D721Med (cell line): ENCODE results near the gene CRELD1.

ENCODE experiments used
- DNase-seq: peaks from one replicate; pipeline ENCODE4 v3.0.0; 2011; ENCODE audit warnings: low spot score; ENCODE audit not compliant: insufficient read length
- FAIRE-seq: peaks from 2 replicates; lab custom pipeline; 2011; peaks lifted over from hg19 to GRCh38; lab: Jason Lieb, UNC
- TF ChIP-seq, protein P1 (sequence below): IDR thresholded peaks from 2 replicates; pipeline ENCODE4 v1.5.1; 2012; ENCODE audit warnings: mild to moderate bottlenecking, control low read depth; ENCODE audit not compliant: insufficient read depth; ENCODE audit errors: missing control alignments

Gene CRELD1

DNA sequence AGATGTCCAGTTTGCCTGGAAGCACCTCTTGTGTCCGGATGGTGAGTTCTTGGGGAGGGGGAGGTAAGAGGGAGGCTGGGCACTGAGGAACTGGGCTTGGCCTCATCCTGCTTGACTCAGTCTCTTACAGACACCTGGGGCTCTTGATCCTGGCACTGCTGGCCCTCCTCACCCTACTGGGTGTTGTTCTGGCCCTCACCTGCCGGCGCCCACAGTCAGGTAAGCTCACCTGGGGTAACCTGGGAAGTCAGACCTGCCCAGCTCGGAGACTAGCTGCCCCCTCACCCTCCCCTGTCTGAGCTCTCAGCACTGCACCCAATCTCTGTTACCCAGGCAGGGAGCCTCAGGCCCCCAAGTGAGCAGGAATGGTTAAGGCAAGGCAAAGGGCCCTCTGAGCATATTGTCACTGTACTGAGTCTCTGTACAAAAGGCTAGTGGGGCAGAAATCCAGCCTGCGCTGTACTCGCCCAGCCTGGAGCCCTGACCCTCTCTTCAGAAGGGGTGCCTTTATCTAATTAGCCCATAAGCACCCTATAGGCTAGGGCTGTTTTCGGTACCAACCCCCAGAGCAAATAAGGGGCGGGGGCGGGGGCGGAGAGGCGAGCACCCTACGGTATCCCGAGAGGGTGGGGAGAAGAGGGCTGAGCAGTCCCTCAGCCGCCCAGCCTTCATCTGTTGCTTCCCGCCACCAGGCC, 18.9 kb upstream of the CRELD1 start:
- FAIRE-seq (no peak), DNase-seq (no peak)
- TF ChIP-seq, protein P1, sequence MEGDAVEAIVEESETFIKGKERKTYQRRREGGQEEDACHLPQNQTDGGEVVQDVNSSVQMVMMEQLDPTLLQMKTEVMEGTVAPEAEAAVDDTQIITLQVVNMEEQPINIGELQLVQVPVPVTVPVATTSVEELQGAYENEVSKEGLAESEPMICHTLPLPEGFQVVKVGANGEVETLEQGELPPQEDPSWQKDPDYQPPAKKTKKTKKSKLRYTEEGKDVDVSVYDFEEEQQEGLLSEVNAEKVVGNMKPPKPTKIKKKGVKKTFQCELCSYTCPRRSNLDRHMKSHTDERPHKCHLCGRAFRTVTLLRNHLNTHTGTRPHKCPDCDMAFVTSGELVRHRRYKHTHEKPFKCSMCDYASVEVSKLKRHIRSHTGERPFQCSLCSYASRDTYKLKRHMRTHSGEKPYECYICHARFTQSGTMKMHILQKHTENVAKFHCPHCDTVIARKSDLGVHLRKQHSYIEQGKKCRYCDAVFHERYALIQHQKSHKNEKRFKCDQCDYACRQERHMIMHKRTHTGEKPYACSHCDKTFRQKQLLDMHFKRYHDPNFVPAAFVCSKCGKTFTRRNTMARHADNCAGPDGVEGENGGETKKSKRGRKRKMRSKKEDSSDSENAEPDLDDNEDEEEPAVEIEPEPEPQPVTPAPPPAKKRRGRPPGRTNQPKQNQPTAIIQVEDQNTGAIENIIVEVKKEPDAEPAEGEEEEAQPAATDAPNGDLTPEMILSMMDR: no peak

DNA sequence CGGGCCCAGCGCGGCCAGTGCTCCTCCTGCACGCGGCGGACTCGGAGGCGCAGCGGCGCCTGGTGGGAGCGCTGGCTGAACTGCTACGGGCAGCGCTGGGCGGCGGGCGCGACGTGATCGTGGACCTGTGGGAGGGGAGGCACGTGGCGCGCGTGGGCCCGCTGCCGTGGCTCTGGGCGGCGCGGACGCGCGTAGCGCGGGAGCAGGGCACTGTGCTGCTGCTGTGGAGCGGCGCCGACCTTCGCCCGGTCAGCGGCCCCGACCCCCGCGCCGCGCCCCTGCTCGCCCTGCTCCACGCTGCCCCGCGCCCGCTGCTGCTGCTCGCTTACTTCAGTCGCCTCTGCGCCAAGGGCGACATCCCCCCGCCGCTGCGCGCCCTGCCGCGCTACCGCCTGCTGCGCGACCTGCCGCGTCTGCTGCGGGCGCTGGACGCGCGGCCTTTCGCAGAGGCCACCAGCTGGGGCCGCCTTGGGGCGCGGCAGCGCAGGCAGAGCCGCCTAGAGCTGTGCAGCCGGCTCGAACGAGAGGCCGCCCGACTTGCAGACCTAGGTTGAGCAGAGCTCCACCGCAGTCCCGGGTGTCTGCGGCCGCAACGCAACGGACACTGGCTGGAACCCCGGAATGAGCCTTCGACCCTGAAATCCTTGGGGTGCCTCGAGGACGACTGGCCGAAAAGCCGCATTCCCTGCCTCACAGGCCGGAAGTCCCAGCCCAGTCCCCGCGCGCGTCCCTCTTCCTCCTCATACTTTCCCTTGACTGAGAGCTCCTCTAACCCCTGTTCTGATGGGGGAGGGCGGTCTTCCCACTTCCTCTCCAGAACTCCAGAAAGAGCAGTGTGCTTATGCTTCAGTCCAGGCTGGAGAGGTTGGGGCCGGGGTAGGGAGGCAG, 18.1 kb upstream of the CRELD1 start:
- DNase-seq: no peak
- no peak for FAIRE-seq
- TF ChIP-seq, protein P1: no peak

DNA sequence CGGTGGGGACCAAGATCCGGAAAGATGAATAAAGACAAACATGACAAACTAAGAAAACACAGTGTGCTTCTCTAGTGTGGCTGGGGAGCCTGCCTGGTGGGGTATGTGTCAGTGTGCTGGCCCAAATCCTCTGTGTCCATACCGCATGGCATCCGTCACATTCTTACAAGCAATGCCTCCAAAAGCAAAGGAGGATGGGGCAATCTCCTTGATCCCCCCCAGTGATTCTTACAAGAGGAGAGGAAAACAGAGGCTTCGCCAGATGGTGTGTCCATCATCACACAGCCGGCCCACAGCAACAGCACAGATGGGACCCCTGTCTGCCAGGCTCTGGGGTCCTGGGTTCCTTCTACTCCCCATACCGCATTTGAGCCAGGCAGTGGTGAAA, 17.3 kb upstream of the CRELD1 start:
- DNase-seq: no peak
- TF ChIP-seq, protein P1: no peak
- no peak for FAIRE-seq

DNA sequence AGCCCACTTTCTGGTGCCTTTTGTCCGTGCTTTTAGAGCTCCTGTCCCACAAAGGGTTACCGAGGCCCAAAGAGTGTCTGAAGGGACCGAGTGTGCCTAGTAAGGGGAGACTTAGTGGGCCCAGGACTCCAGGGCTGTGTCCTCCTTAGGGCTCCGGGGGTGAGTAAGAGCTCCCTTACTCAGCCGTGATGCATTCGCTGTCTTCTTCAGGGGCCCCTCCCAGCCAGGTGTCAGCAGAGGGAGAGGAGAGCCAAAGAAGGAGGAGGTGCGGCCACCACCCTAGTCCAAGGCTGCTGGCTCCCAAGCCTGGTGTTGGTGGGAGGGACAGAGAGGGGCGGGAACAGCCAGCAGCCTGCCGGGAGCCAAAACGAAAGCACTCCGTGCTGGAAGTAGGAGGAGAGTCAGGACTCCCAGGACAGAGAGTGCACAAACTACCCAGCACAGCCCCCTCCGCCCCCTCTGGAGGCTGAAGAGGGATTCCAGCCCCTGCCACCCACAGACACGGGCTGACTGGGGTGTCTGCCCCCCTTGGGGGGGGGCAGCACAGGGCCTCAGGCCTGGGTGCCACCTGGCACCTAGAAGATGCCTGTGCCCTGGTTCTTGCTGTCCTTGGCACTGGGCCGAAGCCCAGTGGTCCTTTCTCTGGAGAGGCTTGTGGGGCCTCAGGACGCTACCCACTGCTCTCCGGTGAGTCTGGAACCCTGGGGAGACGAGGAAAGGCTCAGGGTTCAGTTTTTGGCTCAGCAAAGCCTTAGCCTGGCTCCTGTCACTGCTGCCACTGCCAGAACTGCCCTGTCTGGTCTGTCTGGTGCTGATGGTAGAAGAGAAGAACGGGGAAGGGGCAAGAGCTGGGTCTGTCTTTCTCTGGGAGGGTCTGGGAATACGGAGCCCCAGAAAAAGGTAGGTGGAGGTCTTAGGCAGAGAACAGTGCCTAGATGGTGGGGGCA, 16.6 kb upstream of the CRELD1 start, which contains the start of gene IL17RC:
TSS of gene IL17RC (plus strand) at position 365 of the 947 bp plus-strand sequence. CDS start at position 583, 218 bp downstream.
- DNase-seq (no peak), FAIRE-seq (no peak)
- TF ChIP-seq, protein P1: no peak

DNA sequence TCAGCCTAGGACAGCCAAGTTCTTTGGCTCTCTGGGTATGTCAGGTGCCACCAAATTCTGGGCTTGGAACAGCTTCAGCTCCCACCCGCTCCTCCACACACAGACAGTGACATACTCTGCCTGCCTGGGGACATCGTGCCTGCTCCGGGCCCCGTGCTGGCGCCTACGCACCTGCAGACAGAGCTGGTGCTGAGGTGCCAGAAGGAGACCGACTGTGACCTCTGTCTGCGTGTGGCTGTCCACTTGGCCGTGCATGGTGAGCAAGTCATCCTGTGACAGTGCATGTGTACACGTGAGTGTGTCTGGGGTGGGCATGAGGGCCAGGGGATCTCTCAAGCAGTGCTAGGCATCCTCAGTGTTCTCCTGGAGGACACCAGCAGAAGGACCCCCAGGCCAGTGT, 15.8 kb upstream of the CRELD1 start:
- TF ChIP-seq, protein P1: no peak
- DNase-seq: no peak
- no peak for FAIRE-seq

DNA sequence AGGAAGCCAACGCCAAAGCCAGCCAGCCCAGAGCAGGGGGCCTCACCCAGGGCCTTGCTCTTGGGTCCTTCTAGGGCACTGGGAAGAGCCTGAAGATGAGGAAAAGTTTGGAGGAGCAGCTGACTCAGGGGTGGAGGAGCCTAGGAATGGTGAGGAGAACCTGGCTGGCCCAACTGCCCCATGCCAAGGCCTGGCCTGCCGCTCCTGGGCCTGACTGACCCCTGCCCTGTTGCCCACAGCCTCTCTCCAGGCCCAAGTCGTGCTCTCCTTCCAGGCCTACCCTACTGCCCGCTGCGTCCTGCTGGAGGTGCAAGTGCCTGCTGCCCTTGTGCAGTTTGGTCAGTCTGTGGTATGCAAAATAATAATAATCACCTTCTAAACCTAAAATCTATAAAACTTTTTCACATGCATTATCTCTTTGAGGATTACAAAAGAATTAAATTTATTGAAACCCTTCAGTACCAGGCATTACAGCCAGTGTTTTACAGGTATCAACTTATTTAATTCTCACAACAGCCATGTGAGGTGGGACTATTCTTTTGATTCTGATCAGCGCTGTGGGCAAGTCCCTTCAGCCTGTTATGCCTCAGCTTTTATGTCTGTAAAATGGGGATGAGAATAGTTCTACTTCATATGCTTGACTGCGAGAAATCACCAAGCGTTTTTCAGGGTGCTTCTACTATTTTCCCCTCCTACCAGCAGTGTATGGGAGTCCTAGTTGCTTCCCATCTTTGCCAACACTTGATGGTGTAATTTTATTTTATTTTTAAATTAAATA, 15.2 kb upstream of the CRELD1 start:
- no peak for FAIRE-seq
- no peak for DNase-seq
- TF ChIP-seq, protein P1: no peak
